HG03108 (cell line): ENCODE measurements around the gene SLC49A4.

Experiments used
- ATAC-seq: cut with Tn5 transposase; IDR thresholded peaks from one replicate; pipeline ENCODE4 v1.9.1; 2021; ENCODE audit warnings: moderate library complexity; ENCODE audit not compliant: unreplicated experiment

Gene SLC49A4

GRCh38 chr3:122857019-122857418, 62.1 kb downstream of the SLC49A4 start:
- no peak for ATAC-seq

- ATAC-seq = no peak
Observed at GRCh38 chr3:122858373-122858772, 63.5 kb downstream of the SLC49A4 start.

GRCh38 chr3:122859021-122859805, 64.3 kb downstream of the SLC49A4 start:
- no peak for ATAC-seq

- no peak for ATAC-seq
Observed at GRCh38 chr3:122862381-122862780, 67.5 kb downstream of the SLC49A4 start.

- ATAC-seq = no peak
Observed at GRCh38 chr3:122864498-122864897, 69.6 kb downstream of the SLC49A4 start.

- no peak for ATAC-seq
Observed at GRCh38 chr3:122868322-122868721, 73.5 kb downstream of the SLC49A4 start.

GRCh38 chr3:122873741-122874515, 79.1 kb downstream of the SLC49A4 start:
- ATAC-seq = no peak

- no peak for ATAC-seq
Observed at GRCh38 chr3:122875547-122876127, 80.8 kb downstream of the SLC49A4 start.

GRCh38 chr3:122880173-122880572, 85.3 kb downstream of the SLC49A4 start:
- ATAC-seq = no peak

- no peak for ATAC-seq
Observed at GRCh38 chr3:122880624-122881023, 85.8 kb downstream of the SLC49A4 start.

GRCh38 chr3:122882361-122882947, 87.6 kb downstream of the SLC49A4 start:
- no peak for ATAC-seq

GRCh38 chr3:122886251-122886650, 91.4 kb downstream of the SLC49A4 start:
- no peak for ATAC-seq

- ATAC-seq = no peak
Observed at GRCh38 chr3:122886946-122887345, 92.1 kb downstream of the SLC49A4 start.

- no peak for ATAC-seq
Observed at GRCh38 chr3:122890077-122890719, 95.3 kb downstream of the SLC49A4 start.

GRCh38 chr3:122890720-122891220, 95.9 kb downstream of the SLC49A4 start:
- ATAC-seq = no peak

GRCh38 chr3:122892118-122892960, 97.5 kb downstream of the SLC49A4 start:
- ATAC-seq = no peak

- no peak for ATAC-seq
Observed at GRCh38 chr3:122893282-122893681, 98.4 kb downstream of the SLC49A4 start.

GRCh38 chr3:122893754-122894668, 99.1 kb downstream of the SLC49A4 start:
- no peak for ATAC-seq

GRCh38 chr3:122898298-122898697, 103.4 kb downstream of the SLC49A4 start:
- no peak for ATAC-seq
